IMR-90 (cell line): ENCODE results near the gene RBKS. TPM values are rescaled to one million over a fixed set of nuclear protein-coding genes. Genes with fewer than 3 reads are reported as not detected.
A peak's percentile ranks its signal among the peaks of the same experiment; 100 is the strongest.

Experiments used
- ATAC-seq: fragments of 200-7000 bp; cut with Tn5 transposase; 2 replicates; pipeline ENCODE4 v1.9.1; 2020; ENCODE audit warnings: low read depth, mild to moderate bottlenecking, moderate library complexity
- BruUV-seq: library from RNA; stranded (reverse); fragments of 400-500 nt; replicated peaks from 2 replicates; lab custom pipeline; 2021; lab: Mats Ljungman, UMichigan
- CTCF ChIA-PET: fragments of 300-600 bp; formaldehyde crosslinking; extraction: SDS; loops from one replicate; lab custom pipeline; 2021; ENCODE audit warnings: antibody characterized with exemption; lab: Yijun Ruan, JAX
- POLR2A ChIA-PET: fragments of 300-600 bp; sonication (Branson Sonifier 250); formaldehyde crosslinking; loops from one replicate; lab custom pipeline; 2022; ENCODE audit warnings: antibody characterized with exemption; ENCODE audit not compliant: unreplicated experiment; lab: Charles Lee
- DNase-seq: peaks from one replicate; pipeline ENCODE4 v3.0.0; 2013
- H2AFZ ChIP-seq: replicated peaks from 2 replicates; pipeline ENCODE3; 2013; ENCODE audit warnings: low read length, mild to moderate bottlenecking; ENCODE audit not compliant: poor library complexity
- H2AK5ac ChIP-seq: 2 replicates; pipeline ENCODE4 v1.6.1; 2013; ENCODE audit warnings: low read depth, low read length, inconsistent platforms
- H2AK9ac ChIP-seq: replicated peaks from 2 replicates; pipeline ENCODE3; 2013; ENCODE audit warnings: mild to moderate bottlenecking, low read depth, low read length, moderate library complexity; ENCODE audit not compliant: poor library complexity
- H2BK120ac ChIP-seq: 2 replicates; pipeline ENCODE4 v1.6.1; 2013; ENCODE audit warnings: low read depth, low read length, inconsistent platforms
- H2BK15ac ChIP-seq: 3 replicates; pipeline ENCODE4 v1.6.1; 2013; ENCODE audit warnings: low read depth, low read length, inconsistent platforms
- H2BK20ac ChIP-seq: 2 replicates; pipeline ENCODE4 v1.6.1; 2013; ENCODE audit warnings: low read depth, mild to moderate bottlenecking, inconsistent platforms, low read length, moderate library complexity
- H2BK5ac ChIP-seq: 2 replicates; pipeline ENCODE4 v1.6.1; 2013; ENCODE audit warnings: mild to moderate bottlenecking, low read depth, low read length, inconsistent platforms; ENCODE audit not compliant: poor library complexity, severe bottlenecking
- H3K14ac ChIP-seq: replicated peaks from 2 replicates; pipeline ENCODE4 v1.6.1; 2013; ENCODE audit warnings: low read depth, low read length, inconsistent platforms
- H3K18ac ChIP-seq: 2 replicates; pipeline ENCODE4 v1.6.1; 2013; ENCODE audit warnings: low read depth, low read length, control low read depth
- H3K23ac ChIP-seq: 2 replicates; pipeline ENCODE4 v1.6.1; 2013; ENCODE audit warnings: low read depth, low read length, inconsistent platforms
- H3K27ac ChIP-seq: 2 replicates; pipeline ENCODE4 v1.5.1; 2013; ENCODE audit warnings: mild to moderate bottlenecking, control low read depth, low read length; ENCODE audit not compliant: insufficient read depth
- H3K27me3 ChIP-seq: 2 replicates; pipeline ENCODE4 v1.6.1; 2013; ENCODE audit warnings: low read length; ENCODE audit not compliant: control insufficient read depth, insufficient read depth
- H3K36me3 ChIP-seq: 2 replicates; pipeline ENCODE4 v1.6.1; 2013; ENCODE audit warnings: low read length, mixed read lengths; ENCODE audit not compliant: control insufficient read depth, insufficient read depth
- H3K4ac ChIP-seq: 2 replicates; pipeline ENCODE4 v1.6.1; 2013; ENCODE audit warnings: low read depth, low read length, inconsistent platforms
- H3K4me1 ChIP-seq: 2 replicates; pipeline ENCODE4 v1.6.1; 2013; ENCODE audit warnings: low read length, mixed read lengths; ENCODE audit not compliant: control insufficient read depth, insufficient read depth
- H3K4me2 ChIP-seq: 2 replicates; pipeline ENCODE4 v1.6.1; 2013; ENCODE audit warnings: low read depth, mild to moderate bottlenecking, control low read depth, low read length, moderate library complexity
- H3K4me3 ChIP-seq: 2 replicates; pipeline ENCODE4 v1.5.1; 2013; ENCODE audit warnings: low read depth, mild to moderate bottlenecking, control low read depth, low read length, moderate library complexity; ENCODE audit not compliant: insufficient read depth
- H3K56ac ChIP-seq: 2 replicates; pipeline ENCODE4 v1.6.1; 2013; ENCODE audit warnings: low read length, inconsistent platforms; ENCODE audit not compliant: insufficient read depth; ENCODE audit errors: extremely low read depth
- H3K79me1 ChIP-seq, 2 experiments: 2 replicates each; pipeline ENCODE4 v1.6.1; 2013; ENCODE audit warnings: low read length in 2 of 2, inconsistent platforms in 1 of 2, low read depth in 1 of 2
- H3K9ac ChIP-seq: 2 replicates; pipeline ENCODE4 v1.6.1; 2013; ENCODE audit warnings: low read depth, low read length, control low read depth
- H3K9me1 ChIP-seq: 2 replicates; pipeline ENCODE4 v1.6.1; 2013; ENCODE audit warnings: low read length, inconsistent platforms; ENCODE audit not compliant: insufficient read depth
- H3K9me3 ChIP-seq: 2 replicates; pipeline ENCODE4 v1.6.1; 2013; ENCODE audit warnings: low read length; ENCODE audit not compliant: control insufficient read depth, insufficient read depth
- H4K20me1 ChIP-seq: 2 replicates; pipeline ENCODE4 v1.6.1; 2013; ENCODE audit warnings: low read length, inconsistent platforms; ENCODE audit not compliant: insufficient read depth
- H4K5ac ChIP-seq: 2 replicates; pipeline ENCODE4 v1.6.1; 2013; ENCODE audit warnings: mild to moderate bottlenecking, low read depth, low read length, control low read depth
- H4K8ac ChIP-seq, 2 experiments: 2 replicates each; pipeline ENCODE4 v1.6.1; 2013; ENCODE audit warnings: low read depth in 2 of 2, low read length in 2 of 2, control low read depth in 1 of 2, inconsistent platforms in 1 of 2
- H4K91ac ChIP-seq: 2 replicates; pipeline ENCODE4 v1.6.1; 2013; ENCODE audit warnings: low read depth, low read length, inconsistent platforms; ENCODE audit not compliant: insufficient read depth
- MAZ ChIP-seq: IDR thresholded peaks from 2 replicates; pipeline ENCODE4 v1.6.1; 2012; ENCODE audit warnings: low read depth, mild to moderate bottlenecking, low read length, improper control_type of control experiment, moderate library complexity, borderline replicate concordance
- MXI1 ChIP-seq: IDR thresholded peaks from 2 replicates; pipeline ENCODE4 v1.6.1; 2012; ENCODE audit warnings: low read depth, mild to moderate bottlenecking, low read length, moderate library complexity, borderline replicate concordance
- RAD21 ChIP-seq: IDR thresholded peaks from 2 replicates; pipeline ENCODE4 v1.6.1; 2012; ENCODE audit warnings: low read length, improper control_type of control experiment
- RCOR1 ChIP-seq: IDR thresholded peaks from 2 replicates; pipeline ENCODE4 v1.6.1; 2012; ENCODE audit warnings: mild to moderate bottlenecking, low read length, improper control_type of control experiment; ENCODE audit not compliant: insufficient replicate concordance
- RFX5 ChIP-seq: IDR thresholded peaks from 2 replicates; pipeline ENCODE4 v1.8.0; 2012; ENCODE audit warnings: low read depth, mild to moderate bottlenecking, low read length, moderate library complexity
- USF2 ChIP-seq: fragments of 150-350 bp; IDR thresholded peaks from 2 replicates; pipeline ENCODE4 v1.6.1; 2017; ENCODE audit warnings: mild to moderate bottlenecking, antibody characterized with exemption, low read length, low read depth
- WGBS, 2 experiments: methylation state at CpG; one replicate each; pipeline versions ENCODE4 v1.1.5 to v1.1.7; 2013; ENCODE audit warnings: missing lambda C conversion rate in 2 of 2; ENCODE audit not compliant: insufficient read length in 1 of 2; ENCODE audit errors: extremely low coverage in 2 of 2; 5-methylcytosine and 5-hydroxymethylcytosine counted together
- dilution Hi-C: fragments of 300-500 bp; cut with HindIII; formaldehyde crosslinking; loops from one replicate; pipeline ENCODE4 v1.14.3; 2018; ENCODE audit warnings: low sequenced_read_pairs; ENCODE audit not compliant: unreplicated experiment
- in situ Hi-C: fragments of 300-500 bp; cut with MboI; formaldehyde crosslinking; loops from 3 replicates; pipeline ENCODE4 v1.14.3; 2019; ENCODE audit warnings: low sequenced_read_pairs, inconsistent platforms, mixed read lengths
- intact Hi-C: fragments of 100-400 bp; cut with micrococcal nuclease; formaldehyde crosslinking; loops from 2 replicates; pipeline ENCODE4 v1.10.0; 2022
- polyA plus RNA-seq, 3 experiments: library from polyadenylated mRNA; depleted of rRNA; stranded (reverse); fragments of >200 nt; gene quantifications; 2 replicates each; pipeline ENCODE4 v1.2.3, GENCODE V29; 2012; ENCODE audit warnings: low replicate concordance in 1 of 3
- total RNA-seq: library from RNA; depleted of rRNA; stranded (reverse); fragments of >200 nt; gene quantifications from 2 replicates; pipeline ENCODE4 v1.2.3, GENCODE V29; 2012

The RBKS gene
- total and polyA plus RNA-seq, 2 of the 4 experiments (the other 2 are of a cell fraction), result 1.1 to 1.4 TPM

DNA sequence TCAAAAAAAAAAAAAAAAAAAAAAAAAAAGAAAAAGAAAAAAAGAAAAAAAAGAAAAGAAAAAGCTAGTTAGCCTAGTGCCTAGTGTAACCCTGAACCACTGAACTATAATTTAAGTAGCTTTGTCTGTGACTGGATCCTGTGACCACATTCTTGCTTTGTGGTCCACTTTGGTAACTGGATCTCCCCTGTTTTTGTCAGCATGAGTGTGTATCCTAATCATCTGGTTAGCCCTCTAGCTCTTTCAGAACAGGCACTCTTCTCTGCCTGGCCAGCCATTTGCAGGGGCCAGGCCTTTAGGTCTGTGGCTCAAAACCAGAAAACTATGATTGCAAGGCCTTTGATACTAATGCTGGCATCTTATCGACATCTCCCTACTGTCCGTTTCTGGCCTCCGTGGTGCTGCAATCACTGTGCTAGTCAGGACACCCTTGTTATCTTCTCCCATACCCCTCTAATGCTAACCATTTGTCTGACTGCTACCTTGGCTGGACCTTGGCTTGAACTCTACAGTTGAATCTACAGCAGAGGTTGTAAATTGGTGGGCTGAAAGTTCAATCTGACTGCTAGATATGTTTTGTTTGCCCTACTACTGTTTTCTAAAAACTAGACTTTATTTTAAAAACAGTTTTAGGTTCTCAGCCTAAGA lies 40.5 kb downstream of the RBKS start:
- TF ChIP-seq USF2 (no peak), RAD21 (no peak), MAZ (no peak), RFX5 (no peak), MXI1 (no peak), RCOR1 (no peak)
- ATAC-seq (no peak; the same call in 1 of the 2 replicates), DNase-seq (peak; percentile 53)
- no peaks in the 10 kb centered on the region for H3K36me3 ChIP-seq
- H3K4me1 ChIP-seq, result peaks cover 9% of the 10 kb centered on the region
- no peak overlapping the region for H4K91ac ChIP-seq
- WGBS, 2 experiments, result no CpG with 5 or more reads among the region's 3 CpGs
- peak overlapping the region; percentile 61 for H2AK5ac ChIP-seq
- no peaks in the 10 kb centered on the region for H3K27me3 ChIP-seq
- dilution Hi-C loops, result no loop called here
- H3K4me2 ChIP-seq, result no peak overlapping the region
- no peak overlapping the region for H2BK120ac ChIP-seq
- H3K9ac ChIP-seq, result no peak overlapping the region
- in situ Hi-C loops, result no loop called here
- H3K9me3 ChIP-seq, result no peaks in the 10 kb centered on the region
- peaks cover 2% of the 10 kb centered on the region; the same call in 1 of the 2 replicates for H3K9me1 ChIP-seq
- H2AFZ ChIP-seq, result no peak overlapping the region
- no peak overlapping the region for H4K8ac ChIP-seq
- no peak overlapping the region for H2BK5ac ChIP-seq
- CTCF ChIA-PET, result interaction anchor here (0.7 kb wide), 1 partner anchor 112 kb away, joined by 3 read pairs; no protein-coding TSS in a partner anchor
- no peak overlapping the region for H2BK20ac ChIP-seq
- H2AK9ac ChIP-seq, result peak overlapping the region; percentile 32
- H3K79me1 ChIP-seq, result no peaks in the 10 kb centered on the region
- H3K4me3 ChIP-seq, result no peak overlapping the region
- peak overlapping the region; percentile 54; the same call in 1 of the 2 replicates for H3K4ac ChIP-seq
- no peak overlapping the region for H3K27ac ChIP-seq
- H3K23ac ChIP-seq, result no peak overlapping the region
- H4K5ac ChIP-seq, result no peak overlapping the region
- intact Hi-C loops, result no loop called here
- no peak overlapping the region; the same call in 1 of the 2 replicates for H3K18ac ChIP-seq
- H3K14ac ChIP-seq, result 0 out of 2 replicates have a peak overlapping the region, but pooled peaks have one; percentile 17
- H2BK15ac ChIP-seq, result peak overlapping the region; percentile 90; the same call in 2 of the 3 replicates
- BruUV-seq, result no TSS peak
- H4K20me1 ChIP-seq, result no peaks in the 10 kb centered on the region
- H3K56ac ChIP-seq, result no peak overlapping the region
- POLR2A ChIA-PET, result interaction anchor here (0.6 kb wide), 2 partner anchors 55 to 80 kb away, joined by 4 to 8 read pairs; no protein-coding TSS in a partner anchor
